Measurements from ENCODE around the gene KIF12.

KIF12 gene

GRCh38 chr9:114065304-114065703, 33.8 kb downstream of the KIF12 start:
- DNase-seq = no peak

- no peak for DNase-seq
Observed at GRCh38 chr9:114061830-114062474, 37.1 kb downstream of the KIF12 start.

- DNase-seq = no peak
Observed at GRCh38 chr9:114061292-114061691, 37.8 kb downstream of the KIF12 start.

DNA sequence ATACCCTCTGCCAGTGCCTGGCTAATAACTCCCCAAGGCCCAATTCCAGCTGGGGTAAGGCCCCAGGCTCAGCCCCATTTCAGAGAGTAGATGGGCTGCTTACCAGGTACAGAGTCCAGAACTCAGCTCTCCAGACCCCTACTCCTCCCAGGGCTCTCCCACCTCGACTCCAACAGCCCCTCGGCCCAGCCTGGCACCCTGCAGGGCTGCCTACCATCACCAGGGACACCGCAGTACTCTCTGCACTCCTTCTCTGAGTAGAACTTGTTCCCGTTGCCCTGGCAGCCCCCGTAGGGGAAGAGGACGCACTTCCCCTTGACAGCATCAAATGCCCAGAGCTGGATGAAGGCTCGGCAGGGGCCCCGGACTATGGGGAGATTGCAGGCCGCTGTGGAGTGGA, 38.4 kb downstream of the KIF12 start:
- DNase-seq = no peak

- DNase-seq = no peak
Observed at GRCh38 chr9:114060070-114060469, 39.0 kb downstream of the KIF12 start.

DNA sequence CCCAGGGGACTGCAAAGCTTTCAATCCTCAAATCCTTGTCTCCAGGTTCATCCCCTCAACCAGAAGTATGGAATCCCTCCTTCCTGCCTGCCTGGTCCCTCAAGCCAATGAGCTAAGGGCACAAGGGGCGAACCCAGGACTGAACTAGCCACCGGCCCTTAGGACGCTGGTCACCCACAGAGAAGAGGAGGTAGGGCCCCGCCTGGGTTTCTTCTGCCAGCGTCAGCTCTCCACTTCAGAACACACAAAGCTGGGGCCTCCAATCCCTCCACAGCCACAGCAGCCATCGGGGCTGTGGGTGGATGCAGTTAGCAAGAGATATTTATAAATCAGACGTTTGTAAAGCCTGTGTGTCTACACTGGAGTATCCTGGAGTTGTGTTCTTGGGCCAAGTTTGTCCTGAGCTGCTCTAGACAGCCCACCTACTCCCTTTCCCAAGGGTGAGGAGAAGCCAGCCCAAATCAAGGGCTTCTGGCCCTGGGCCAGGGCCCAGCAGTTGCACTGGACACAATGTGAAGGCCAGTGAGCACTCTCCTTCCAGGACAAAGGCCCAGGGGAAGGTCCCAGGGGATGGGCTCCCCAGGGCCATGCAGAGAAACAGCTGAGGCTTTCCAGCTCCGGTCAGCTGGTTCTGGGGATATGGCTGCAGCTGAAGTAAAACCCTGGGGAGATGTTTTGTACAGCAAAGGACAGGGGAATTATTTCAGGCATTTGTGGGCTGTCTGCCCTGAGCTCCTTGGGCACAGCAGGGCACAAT, 39.9 kb downstream of the KIF12 start:
- DNase-seq = no peak

DNA sequence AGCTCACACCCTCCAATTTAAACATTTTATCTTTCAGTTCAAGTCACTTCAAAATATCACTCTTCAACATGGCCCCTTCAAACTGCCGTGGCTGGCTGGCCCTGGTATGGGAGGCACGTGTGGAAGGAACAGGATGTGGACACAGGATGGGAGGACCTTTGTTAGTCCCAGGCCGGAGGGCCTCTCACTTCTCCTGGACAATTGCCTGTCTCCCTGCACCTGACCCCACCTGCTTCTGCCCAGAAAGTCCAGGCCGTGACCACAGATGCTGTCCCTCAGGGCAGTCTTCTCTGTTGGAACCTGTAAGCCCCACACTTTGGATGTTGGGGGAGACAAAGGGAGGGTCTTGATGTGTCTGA, 40.4 kb downstream of the KIF12 start:
- no peak for DNase-seq

DNA sequence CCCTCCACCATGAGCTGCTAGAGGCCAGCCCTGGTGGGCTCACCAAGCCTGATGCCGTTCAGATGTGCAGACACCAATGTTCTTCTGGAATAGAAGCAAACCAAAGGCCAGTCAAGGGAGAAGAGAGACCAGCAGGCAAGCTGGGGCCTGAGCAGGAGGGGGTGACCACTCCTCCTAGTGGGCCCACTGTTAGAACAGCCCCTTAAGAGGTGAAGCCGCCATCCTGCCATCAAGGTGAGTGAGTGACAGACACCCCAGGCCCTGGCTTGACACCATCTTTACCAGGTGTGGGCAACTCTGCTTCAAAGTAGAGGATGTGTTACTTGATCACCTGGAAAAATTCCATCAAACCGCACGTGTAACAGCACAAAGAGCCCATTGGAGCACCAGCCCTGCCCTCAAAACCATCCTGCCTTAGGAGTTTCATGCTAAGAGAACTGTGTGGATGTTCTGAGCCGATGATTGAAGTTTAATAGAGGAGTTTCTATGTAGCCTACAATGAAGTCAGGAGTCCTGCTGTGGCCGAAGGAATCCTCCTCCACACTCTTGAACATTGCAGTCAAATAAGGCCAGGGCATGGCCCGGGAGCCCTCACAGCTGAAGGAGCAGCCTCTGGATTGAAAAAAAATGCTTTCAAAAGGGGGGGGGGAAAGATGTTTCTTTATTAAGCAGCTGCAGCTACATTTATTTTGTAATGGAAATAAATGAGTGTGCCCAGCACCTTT, 41.8 kb downstream of the KIF12 start:
- no peak for DNase-seq

GRCh38 chr9:114056527-114056926, 42.6 kb downstream of the KIF12 start:
- DNase-seq = no peak

GRCh38 chr9:114055894-114056293, 43.2 kb downstream of the KIF12 start:
- DNase-seq = no peak

- DNase-seq = no peak
Observed at GRCh38 chr9:114055061-114055460, 44.0 kb downstream of the KIF12 start.

DNA sequence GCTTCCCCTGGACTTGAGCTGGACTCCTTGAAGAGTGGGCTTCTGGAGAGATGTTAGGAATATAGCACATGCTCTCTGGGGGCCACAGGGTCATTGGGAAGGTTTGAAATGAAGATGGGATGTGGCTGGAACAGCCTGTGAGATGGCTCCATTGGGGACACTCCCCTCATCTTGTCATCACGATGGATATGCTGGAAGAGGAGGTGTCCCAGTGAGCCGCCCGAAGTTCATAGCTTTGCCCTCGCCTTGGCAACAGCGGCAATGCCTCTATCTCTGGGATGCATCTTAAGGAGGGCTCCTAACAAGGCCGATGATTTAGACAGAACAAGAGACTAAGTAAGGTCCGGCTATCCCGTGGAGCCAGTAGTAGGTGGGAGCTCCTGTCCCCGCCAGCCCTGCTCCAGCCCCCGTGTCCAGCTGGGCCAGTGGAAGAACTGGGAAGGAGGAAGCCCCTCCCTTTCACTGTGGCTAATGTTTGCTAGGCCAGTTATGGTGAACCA, 44.9 kb downstream of the KIF12 start:
- DNase-seq = no peak

- no peak for DNase-seq
Observed at GRCh38 chr9:114053246-114054005, 45.7 kb downstream of the KIF12 start.

- no peak for DNase-seq
Observed at GRCh38 chr9:114051706-114052105, 47.4 kb downstream of the KIF12 start.

DNA sequence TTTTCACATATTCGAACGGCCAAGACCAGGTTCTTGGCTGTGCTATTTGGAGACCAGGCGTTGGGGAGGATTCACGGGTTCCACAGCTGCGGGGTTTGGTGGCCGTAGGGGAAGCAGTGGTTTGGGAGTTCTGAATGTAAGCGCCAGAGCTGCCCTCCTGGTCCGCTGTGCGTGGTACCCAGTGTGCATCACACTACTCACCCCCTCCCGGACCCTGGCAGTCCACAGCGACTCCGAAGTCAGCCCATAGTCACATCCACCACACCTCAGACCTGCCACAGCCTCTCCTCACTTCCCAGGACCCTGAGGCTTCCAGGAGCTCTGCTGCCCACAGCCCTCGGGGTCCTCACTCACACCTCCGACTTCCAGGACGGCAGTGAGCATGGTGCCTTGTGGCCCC, 47.8 kb downstream of the KIF12 start:
- no peak for DNase-seq

DNA sequence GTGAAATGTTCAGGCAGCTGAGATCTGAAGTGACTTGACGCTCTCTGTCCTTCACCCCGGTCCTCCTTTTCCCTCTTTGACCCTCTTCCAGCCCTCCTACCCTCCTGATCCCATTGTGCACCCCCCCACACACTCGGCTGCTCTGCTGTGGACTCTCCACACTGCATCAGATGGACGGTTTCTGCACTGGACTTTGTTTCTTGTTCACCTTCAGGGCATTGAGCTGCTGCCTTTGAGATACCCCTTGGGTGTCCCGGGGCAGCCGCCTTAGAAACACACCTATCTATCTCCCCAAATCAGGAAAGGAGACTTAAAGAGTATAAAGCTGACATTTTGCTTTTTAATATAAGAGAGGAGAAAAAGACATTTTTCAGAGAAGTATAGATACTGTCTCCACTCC, 48.4 kb downstream of the KIF12 start:
- no peak for DNase-seq

- no peak for DNase-seq
Observed at GRCh38 chr9:114050226-114050568, 48.9 kb downstream of the KIF12 start.

- no peak for DNase-seq
Observed at GRCh38 chr9:114049441-114050225, 49.5 kb downstream of the KIF12 start.

- DNase-seq = no peak
Observed at GRCh38 chr9:114048533-114049415, 50.3 kb downstream of the KIF12 start.

- DNase-seq = no peak
Observed at GRCh38 chr9:114047717-114048116, 51.4 kb downstream of the KIF12 start.

DNA sequence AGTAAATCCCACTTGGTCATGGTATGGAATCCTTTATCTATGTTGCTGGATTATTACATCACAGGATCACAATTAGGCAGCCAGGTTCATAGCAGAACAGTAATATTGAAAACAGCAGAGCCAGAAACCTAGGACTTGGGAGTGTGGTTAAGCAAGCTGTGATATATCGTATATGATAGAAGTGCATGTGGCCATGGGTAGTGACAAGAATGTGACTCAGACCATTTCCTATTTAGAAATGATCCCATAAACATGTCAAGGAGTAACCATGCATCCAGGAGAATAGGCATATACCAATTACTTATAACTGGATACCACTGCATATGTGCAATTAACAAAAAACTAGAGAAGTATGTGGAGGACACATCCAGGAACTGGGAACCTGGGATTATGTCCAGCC, 52.2 kb downstream of the KIF12 start:
- peak; percentile 49 for DNase-seq

All from fibroblast of skin of abdomen (primary cell).